Suppressor macrophage (primary cell): Measurements from ENCODE around the gene KIF1C.

Experiments used
- DNase-seq, 4 experiments: peaks; one replicate each; pipeline ENCODE4 v3.0.0-alpha.2; 2020 to 2022
- total RNA-seq, 17 experiments: gene quantifications; one replicate each; lab custom pipeline; 2026; ENCODE audit warnings: mixed read lengths in 6 of 17, inconsistent platforms in 3 of 17; lab: John Stamatoyannopoulos, UW

KIF1C gene
- 70.7 to 207 (median 102) reads per million in 17 experiments for total RNA-seq

GRCh38 chr17:4997302-4998026, at the start of gene KIF1C, which contains the start of gene INCA1:
KIF1C (plus strand) TSS chr17:4997950; CDS start chr17:5000247, 2,297 bp downstream.
INCA1 (minus strand) TSS chr17:4997522; CDS start chr17:4994437, 3,085 bp downstream.
- DNase-seq, result peak; percentile 93 to 97 (median 95)

- peak; percentile 92 to 98 (median 96) for DNase-seq
These were observed 49.4 kb upstream of the KIF1C start, which contains the start of gene PFN1 for GRCh38 chr17:4948166-4948930. PFN1 (minus strand) TSS chr17:4948530; CDS start chr17:4948394, 136 bp downstream.

GRCh38 chr17:4948931-4949320, 48.8 kb upstream of the KIF1C start:
- DNase-seq, result peak; percentile 95 to 98 (median 96)

- DNase-seq, result peak; percentile 77 to 92 (median 89)
These were observed 48.3 kb upstream of the KIF1C start for GRCh38 chr17:4949321-4950074.

GRCh38 chr17:4950075-4950745, 47.5 kb upstream of the KIF1C start:
- peak; percentile 62 to 85 (median 65) for DNase-seq

GRCh38 chr17:4950746-4951204, 47.0 kb upstream of the KIF1C start, which contains the start of gene ENO3:
ENO3 (plus strand) TSS chr17:4951119; CDS start chr17:4951830, 711 bp downstream.
- no peak for DNase-seq

- no peak for DNase-seq
These were observed 46.3 kb upstream of the KIF1C start for GRCh38 chr17:4951486-4951885.

GRCh38 chr17:4953451-4953961, 44.2 kb upstream of the KIF1C start:
- DNase-seq, result no peak

- no peak for DNase-seq
These were observed 42.7 kb upstream of the KIF1C start for GRCh38 chr17:4955091-4955490.

GRCh38 chr17:4956493-4957061, 41.2 kb upstream of the KIF1C start:
- peak; percentile 30 to 70 (median 41) for DNase-seq

- no peak for DNase-seq
These were observed 39.6 kb upstream of the KIF1C start for GRCh38 chr17:4958102-4958501.

- DNase-seq, result no peak
These were observed 38.3 kb upstream of the KIF1C start for GRCh38 chr17:4959261-4959965.

- DNase-seq, result no peak
These were observed 37.3 kb upstream of the KIF1C start for GRCh38 chr17:4960279-4960922.

GRCh38 chr17:4965311-4965986, 32.3 kb upstream of the KIF1C start:
- no peak for DNase-seq

- DNase-seq, result peak; percentile 98 to 100 (median 98)
These were observed 30.8 kb upstream of the KIF1C start for GRCh38 chr17:4966844-4967538.

- peak; percentile 97 to 98 (median 98) for DNase-seq
These were observed 29.9 kb upstream of the KIF1C start, which contains the start of gene SPAG7 for GRCh38 chr17:4967539-4968485. SPAG7 (minus strand) TSS chr17:4967817; CDS start chr17:4967804, 13 bp downstream.

GRCh38 chr17:4968486-4969046, 29.2 kb upstream of the KIF1C start:
- DNase-seq, result peak in 3 of 4 experiments; percentile 35 to 69 (median 52)
